CD4-positive, alpha-beta memory T cell (primary cell): ENCODE data around the gene SRD5A1. TPM values are rescaled to one million over a fixed set of nuclear protein-coding genes. Genes with fewer than 3 reads are reported as not detected.
A peak's percentile ranks its signal among the peaks of the same experiment; 100 is the strongest.

Source experiments
- CTCF ChIA-PET: fragments of 350-600 bp; sonication (Branson Sonifier 250); formaldehyde crosslinking; loops from one replicate; lab custom pipeline; 2021; ENCODE audit warnings: inconsistent platforms; ENCODE audit not compliant: partially characterized antibody; lab: Charles Lee
- POLR2A ChIA-PET: fragments of 350-600 bp; sonication (Branson Sonifier 250); formaldehyde crosslinking; loops from one replicate; lab custom pipeline; 2021; ENCODE audit not compliant: partially characterized antibody; lab: Charles Lee
- DNase-seq, 5 donors: peaks; one replicate each; pipeline versions ENCODE4 v3.0.0 to v3.0.0-alpha.2; 2020 to 2022; ENCODE audit warnings: mixed read lengths in 1 of 5
- H3K27ac ChIP-seq: one replicate; pipeline ENCODE4 v1.7.0; 2013; ENCODE audit warnings: low read depth, low read length
- H3K27me3 ChIP-seq: 2 replicates; pipeline ENCODE4 v1.7.0; 2013; ENCODE audit warnings: mild to moderate bottlenecking, low read length, moderate library complexity; ENCODE audit not compliant: insufficient read depth
- H3K36me3 ChIP-seq: 2 replicates; pipeline ENCODE4 v1.7.0; 2013; ENCODE audit warnings: mild to moderate bottlenecking, low read length, moderate library complexity; ENCODE audit not compliant: insufficient read depth
- H3K4me1 ChIP-seq: 2 replicates; pipeline ENCODE4 v1.7.0; 2013; ENCODE audit warnings: mild to moderate bottlenecking, low read length, moderate library complexity; ENCODE audit not compliant: insufficient read depth
- H3K4me3 ChIP-seq, 2 donors: one replicate each; pipeline ENCODE4 v1.7.0; 2013; ENCODE audit warnings: low read length in 2 of 2, mild to moderate bottlenecking in 1 of 2
- H3K9me3 ChIP-seq, 2 donors: one replicate each; pipeline ENCODE4 v1.7.0; 2013; ENCODE audit warnings: low read length in 2 of 2, control low read depth in 1 of 2; ENCODE audit not compliant: control insufficient read depth in 1 of 2
- H3K27ac Mint-ChIP-seq, 7 donors: one replicate each; pipeline ENCODE4 v1.8.0; 2020 to 2021; ENCODE audit warnings: mixed read lengths in 7 of 7, mild to moderate bottlenecking in 6 of 7, inconsistent platforms in 3 of 7, moderate library complexity in 3 of 7
- H3K27me3 Mint-ChIP-seq, 2 donors: one replicate each; pipeline ENCODE4 v1.8.0; 2020 to 2021; ENCODE audit warnings: mixed read lengths in 2 of 2
- H3K36me3 Mint-ChIP-seq, 2 donors: one replicate each; pipeline ENCODE4 v1.8.0; 2020 to 2021; ENCODE audit warnings: mixed read lengths in 2 of 2, inconsistent platforms in 1 of 2, mild to moderate bottlenecking in 1 of 2
- H3K4me1 Mint-ChIP-seq, 4 donors: one replicate each; pipeline ENCODE4 v1.8.0; 2020 to 2021; ENCODE audit warnings: mixed read lengths in 4 of 4, mild to moderate bottlenecking in 1 of 4
- H3K4me3 Mint-ChIP-seq, 8 donors: one replicate each; pipeline ENCODE4 v1.8.0; 2020 to 2021; ENCODE audit warnings: mixed read lengths in 8 of 8, mild to moderate bottlenecking in 7 of 8, moderate library complexity in 6 of 8, inconsistent platforms in 3 of 8
- H3K9me3 Mint-ChIP-seq, 8 donors: one replicate each; pipeline ENCODE4 v1.8.0; 2020 to 2021; ENCODE audit warnings: mixed read lengths in 8 of 8, mild to moderate bottlenecking in 5 of 8, inconsistent platforms in 3 of 8, moderate library complexity in 1 of 8
- intact Hi-C: fragments of 100-400 bp; cut with micrococcal nuclease; formaldehyde crosslinking; loops from one replicate; pipeline ENCODE4 v1.15.1; 2023
- polyA plus RNA-seq, 2 donors: library from polyadenylated mRNA; unstranded; fragments of 300-500 nt; fragmentation: Illumina TruSeq; gene quantifications; one replicate each; pipeline ENCODE4 v1.2.3, GENCODE V29; 2021
- total RNA-seq, 2 experiments: library from RNA; stranded (reverse); gene quantifications; one replicate each; pipeline ENCODE4 v1.2.3, GENCODE V29; 2021

Gene SRD5A1
- total and polyA plus RNA-seq, 4 experiments from 2014 or later = 5.4 to 11.2 (median 8.5) TPM

DNA sequence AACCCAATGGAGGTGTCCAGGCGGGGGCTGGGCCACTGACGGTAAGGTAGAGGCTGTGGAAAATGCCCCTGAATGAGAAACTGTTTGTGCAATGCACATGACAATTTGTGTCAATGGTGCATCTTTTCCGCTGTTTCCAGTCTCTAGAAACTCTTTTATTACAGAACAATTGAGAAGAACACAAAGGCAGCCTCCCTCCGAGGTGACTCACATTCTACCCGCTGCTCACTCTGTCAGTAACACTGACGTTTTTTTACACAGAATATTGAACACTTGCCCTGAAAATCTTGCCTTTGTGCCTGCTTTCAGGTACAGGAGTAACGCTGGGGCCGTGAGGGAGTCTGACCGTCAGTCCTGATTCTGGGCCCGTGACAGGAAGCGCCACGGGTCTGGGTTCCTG lies 68.3 kb downstream of the SRD5A1 start:
- no peak for DNase-seq
- H3K4me3 ChIP-seq = no peak overlapping the region

DNA sequence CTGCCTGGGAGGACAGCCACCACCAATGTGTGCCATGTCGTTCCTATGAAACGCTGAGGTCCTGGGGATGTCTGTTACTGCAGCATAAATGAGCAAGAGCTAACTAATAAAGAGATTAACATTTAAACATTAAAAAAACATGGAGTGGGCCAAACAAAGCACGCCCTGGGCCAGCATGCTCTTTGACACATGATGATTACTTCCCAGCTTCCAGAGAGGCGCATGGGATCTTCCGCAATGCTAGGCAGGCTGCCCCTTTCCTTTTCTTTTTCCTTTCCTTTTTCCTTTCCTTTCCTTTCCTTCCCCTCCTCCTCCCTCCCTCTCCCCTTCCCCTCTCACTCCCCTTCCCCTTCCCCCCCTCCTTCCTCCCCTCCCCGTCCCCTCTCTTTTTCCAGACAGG lies 69.4 kb downstream of the SRD5A1 start:
- Histone ChIP-seq H3K9me3 (no peaks in the 10 kb centered on the region), H3K4me1 (no peaks in the 10 kb centered on the region), H3K27ac (no peak overlapping the region), H3K27me3 (no peaks in the 10 kb centered on the region), H3K36me3 (no peaks in the 10 kb centered on the region), H3K4me3 (no peak overlapping the region)
- Mint-ChIP-seq H3K27ac (no peak overlapping the region), H3K36me3 (no peaks in the 10 kb centered on the region), H3K4me3 (no peak overlapping the region), H3K27me3 (peaks cover 23 to 26% of the 10 kb centered on the region in 2 donors), H3K9me3 (no peaks in the 10 kb centered on the region), H3K4me1 (peaks cover 0 to 1% (median 0%) of the 10 kb centered on the region in 4 donors)
- CTCF ChIA-PET = no interaction called here
- intact Hi-C loops = no loop called here
- POLR2A ChIA-PET = no interaction called here
- DNase-seq = no peak

More for the DNA sequence above, 68.3 kb downstream of the SRD5A1 start:
- H3K9me3 Mint-ChIP-seq = no peaks in the 10 kb centered on the region
- no peak overlapping the region for H3K27ac ChIP-seq
- H3K27me3 Mint-ChIP-seq = peaks cover 28 to 30% of the 10 kb centered on the region in 2 donors
- H3K36me3 Mint-ChIP-seq = no peaks in the 10 kb centered on the region
- CTCF ChIA-PET = no interaction called here
- no peak overlapping the region for H3K27ac Mint-ChIP-seq
- no peaks in the 10 kb centered on the region for H3K4me1 ChIP-seq
- no peaks in the 10 kb centered on the region for H3K9me3 ChIP-seq
- POLR2A ChIA-PET = no interaction called here
- intact Hi-C loops = no loop called here
- H3K27me3 ChIP-seq = no peaks in the 10 kb centered on the region
- no peaks in the 10 kb centered on the region for H3K36me3 ChIP-seq
- no peak overlapping the region for H3K4me3 Mint-ChIP-seq
- H3K4me1 Mint-ChIP-seq = peaks cover 0 to 1% (median 0%) of the 10 kb centered on the region in 4 donors

- H3K9me3 ChIP-seq = no peaks in the 10 kb centered on the region
- ChIA-PET CTCF (no interaction called here), POLR2A (no interaction called here)
- Mint-ChIP-seq H3K27ac (peak overlapping the region in 1 of 7 donors; percentile 40), H3K9me3 (no peaks in the 10 kb centered on the region), H3K27me3 (peaks cover 17 to 21% of the 10 kb centered on the region in 2 donors), H3K36me3 (no peaks in the 10 kb centered on the region), H3K4me1 (peaks cover 0 to 1% (median 0%) of the 10 kb centered on the region in 4 donors), H3K4me3 (no peak overlapping the region)
- H3K27me3 ChIP-seq = no peaks in the 10 kb centered on the region
- H3K4me3 ChIP-seq = no peak overlapping the region
- intact Hi-C loops = no loop called here
- no peak for DNase-seq
- H3K36me3 ChIP-seq = no peaks in the 10 kb centered on the region
- H3K4me1 ChIP-seq = no peaks in the 10 kb centered on the region
- H3K27ac ChIP-seq = no peak overlapping the region
These were observed 70.6 kb downstream of the SRD5A1 start for GRCh38 chr5:6703806-6704205.

DNA sequence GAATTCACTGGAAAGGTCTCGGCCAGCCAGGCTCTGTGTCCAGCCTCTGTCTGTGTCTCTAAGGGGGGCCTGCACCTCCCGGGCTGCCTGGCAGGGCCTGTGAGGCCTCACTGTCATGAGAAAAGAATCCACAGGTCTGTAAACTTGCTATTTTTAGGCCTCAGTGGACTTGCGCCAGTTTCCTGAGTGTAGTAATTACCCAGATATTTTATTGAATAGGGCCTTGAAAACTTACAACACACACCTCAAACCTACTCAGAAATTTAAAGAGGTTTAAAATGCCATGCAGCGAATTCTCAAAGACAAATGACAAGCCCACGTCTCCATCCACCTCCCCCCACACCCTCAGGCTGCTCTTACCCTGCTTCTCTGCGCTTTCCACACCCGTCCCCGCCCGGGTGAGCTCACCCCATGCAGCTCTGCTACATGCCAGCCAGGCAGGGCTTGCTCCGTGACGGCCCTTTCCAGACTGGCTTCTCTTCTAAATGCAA lies 71.2 kb downstream of the SRD5A1 start:
- no peaks in the 10 kb centered on the region for H3K36me3 Mint-ChIP-seq
- Histone ChIP-seq H3K4me3 (no peak overlapping the region), H3K9me3 (no peaks in the 10 kb centered on the region), H3K4me1 (no peaks in the 10 kb centered on the region), H3K27ac (no peak overlapping the region), H3K36me3 (no peaks in the 10 kb centered on the region), H3K27me3 (no peaks in the 10 kb centered on the region)
- peak overlapping the region in 1 of 7 donors; percentile 40 for H3K27ac Mint-ChIP-seq
- H3K27me3 Mint-ChIP-seq = peaks cover 16 to 17% of the 10 kb centered on the region in 2 donors
- intact Hi-C loops = no loop called here
- POLR2A ChIA-PET = no interaction called here
- peaks cover 0 to 1% (median 0%) of the 10 kb centered on the region in 4 donors for H3K4me1 Mint-ChIP-seq
- H3K9me3 Mint-ChIP-seq = no peaks in the 10 kb centered on the region
- CTCF ChIA-PET = interaction anchor here (0.9 kb wide), 1 partner anchor 38 kb away, joined by 3 read pairs; no protein-coding TSS in a partner anchor
- no peak overlapping the region for H3K4me3 Mint-ChIP-seq
- no peak for DNase-seq

GRCh38 chr5:6705088-6705487 lies 71.8 kb downstream of the SRD5A1 start:
- intact Hi-C loops = no loop called here
- H3K27ac Mint-ChIP-seq = peak overlapping the region in 1 of 7 donors; percentile 17
- H3K27ac ChIP-seq = no peak overlapping the region
- peak overlapping the region in 2 of 8 donors; percentile 27 to 41 for H3K4me3 Mint-ChIP-seq
- H3K36me3 Mint-ChIP-seq = no peaks in the 10 kb centered on the region
- no peaks in the 10 kb centered on the region for H3K9me3 Mint-ChIP-seq
- CTCF ChIA-PET = interaction anchor here (0.9 kb wide), 1 partner anchor 37 kb away, joined by 3 read pairs; no protein-coding TSS in a partner anchor
- no peak for DNase-seq
- no peaks in the 10 kb centered on the region for H3K36me3 ChIP-seq
- H3K4me3 ChIP-seq = no peak overlapping the region
- peaks cover 13 to 14% of the 10 kb centered on the region in 2 donors for H3K27me3 Mint-ChIP-seq
- POLR2A ChIA-PET = no interaction called here
- no peaks in the 10 kb centered on the region for H3K9me3 ChIP-seq
- H3K4me1 Mint-ChIP-seq = peaks cover 0 to 1% (median 0%) of the 10 kb centered on the region in 4 donors
- no peaks in the 10 kb centered on the region for H3K27me3 ChIP-seq
- H3K4me1 ChIP-seq = no peaks in the 10 kb centered on the region

GRCh38 chr5:6705959-6706358 lies 72.7 kb downstream of the SRD5A1 start:
- DNase-seq = no peak
- Mint-ChIP-seq H3K27me3 (peaks cover 5 to 6% of the 10 kb centered on the region in 2 donors), H3K9me3 (no peaks in the 10 kb centered on the region), H3K36me3 (no peaks in the 10 kb centered on the region), H3K4me3 (no peak overlapping the region), H3K4me1 (peaks cover 0 to 1% (median under 1%) of the 10 kb centered on the region in 4 donors), H3K27ac (no peak overlapping the region)
- CTCF ChIA-PET = no interaction called here
- H3K4me3 ChIP-seq = no peak overlapping the region
- no peaks in the 10 kb centered on the region for H3K27me3 ChIP-seq
- no peaks in the 10 kb centered on the region for H3K36me3 ChIP-seq
- POLR2A ChIA-PET = no interaction called here
- intact Hi-C loops = no loop called here
- H3K27ac ChIP-seq = no peak overlapping the region
- H3K4me1 ChIP-seq = no peaks in the 10 kb centered on the region
- no peaks in the 10 kb centered on the region for H3K9me3 ChIP-seq

DNA sequence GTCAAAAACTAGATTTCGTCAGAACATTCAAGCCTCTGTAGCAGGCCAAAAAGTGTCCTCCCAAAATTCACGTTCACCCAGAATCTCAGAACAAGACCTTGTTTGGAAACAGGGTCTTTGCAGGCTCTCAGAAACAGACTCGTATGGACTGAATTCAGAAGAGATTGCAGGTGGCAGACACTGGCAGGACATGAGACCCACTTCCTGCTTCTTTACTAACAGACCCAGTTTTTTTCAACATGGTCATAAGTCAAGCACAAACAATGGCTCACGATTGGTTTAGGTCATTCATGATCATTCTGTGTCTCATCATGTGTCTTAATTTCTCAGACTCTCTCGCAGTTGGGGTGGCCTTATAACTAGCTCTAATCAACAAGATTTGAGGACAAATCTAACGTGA lies 74.6 kb downstream of the SRD5A1 start:
- H3K4me3 Mint-ChIP-seq = no peak overlapping the region
- no peaks in the 10 kb centered on the region for H3K36me3 ChIP-seq
- no peaks in the 10 kb centered on the region for H3K9me3 Mint-ChIP-seq
- intact Hi-C loops = no loop called here
- peaks cover 4 to 8% (median 6%) of the 10 kb centered on the region in 4 donors for H3K4me1 Mint-ChIP-seq
- no peak overlapping the region for H3K4me3 ChIP-seq
- no peak for DNase-seq
- ChIA-PET POLR2A (interaction anchor here (1.5 kb wide), 1 partner anchor 75 kb away, joined by 3 read pairs; the partner anchor contains the start of genes NSUN2 and SRD5A1), CTCF (no interaction called here)
- H3K9me3 ChIP-seq = no peaks in the 10 kb centered on the region
- H3K27ac ChIP-seq = no peak overlapping the region
- no peaks in the 10 kb centered on the region for H3K4me1 ChIP-seq
- peak overlapping the region in 1 of 7 donors; percentile 42 for H3K27ac Mint-ChIP-seq
- H3K27me3 ChIP-seq = no peaks in the 10 kb centered on the region
- peaks cover 0 to 5% of the 10 kb centered on the region in 2 donors for H3K36me3 Mint-ChIP-seq
- no peaks in the 10 kb centered on the region for H3K27me3 Mint-ChIP-seq
